Stimulated activated CD8-positive, alpha-beta memory T cell treated with anti-CD3 and anti-CD28 coated beads, Interleukin-2, amount 100 ng/mL, for 48 hours (primary cell): ENCODE measurements around the gene SLC38A10.

ENCODE experiments used
- DNase-seq, 2 donors: peaks; one replicate each; pipeline ENCODE4 v3.0.0-alpha.2; 2020; ENCODE audit warnings: low read depth in 2 of 2

SLC38A10 gene

DNA sequence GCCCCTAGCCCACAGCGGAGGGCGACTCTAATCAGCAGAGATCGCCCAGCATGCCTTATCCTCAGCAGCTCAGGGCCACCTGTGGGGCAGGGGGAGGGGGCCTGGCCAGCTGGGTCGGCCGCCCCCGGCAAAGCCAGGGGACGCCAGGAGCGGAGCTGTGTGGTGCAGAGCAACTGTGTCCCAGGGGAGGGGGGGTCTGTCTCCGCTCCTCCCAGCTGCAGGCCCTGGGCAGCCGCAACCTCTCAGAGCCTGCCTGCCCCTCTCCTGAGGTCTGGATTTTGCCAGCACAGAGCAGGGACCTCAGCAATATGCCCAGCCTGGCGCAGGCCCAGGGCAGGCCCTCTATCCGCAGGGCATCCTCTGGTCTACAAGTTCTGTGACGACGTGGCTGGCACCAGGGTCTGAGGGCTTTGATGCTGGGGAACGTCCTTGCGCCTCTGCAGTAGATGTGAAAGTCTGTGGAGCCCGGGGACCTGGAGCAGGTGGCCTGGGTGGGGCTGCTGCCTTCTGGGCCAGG, 36.5 kb upstream of the SLC38A10 start:
- no peak for DNase-seq

- no peak for DNase-seq
Observed at GRCh38 chr17:81330884-81331245, 35.8 kb upstream of the SLC38A10 start.

DNA sequence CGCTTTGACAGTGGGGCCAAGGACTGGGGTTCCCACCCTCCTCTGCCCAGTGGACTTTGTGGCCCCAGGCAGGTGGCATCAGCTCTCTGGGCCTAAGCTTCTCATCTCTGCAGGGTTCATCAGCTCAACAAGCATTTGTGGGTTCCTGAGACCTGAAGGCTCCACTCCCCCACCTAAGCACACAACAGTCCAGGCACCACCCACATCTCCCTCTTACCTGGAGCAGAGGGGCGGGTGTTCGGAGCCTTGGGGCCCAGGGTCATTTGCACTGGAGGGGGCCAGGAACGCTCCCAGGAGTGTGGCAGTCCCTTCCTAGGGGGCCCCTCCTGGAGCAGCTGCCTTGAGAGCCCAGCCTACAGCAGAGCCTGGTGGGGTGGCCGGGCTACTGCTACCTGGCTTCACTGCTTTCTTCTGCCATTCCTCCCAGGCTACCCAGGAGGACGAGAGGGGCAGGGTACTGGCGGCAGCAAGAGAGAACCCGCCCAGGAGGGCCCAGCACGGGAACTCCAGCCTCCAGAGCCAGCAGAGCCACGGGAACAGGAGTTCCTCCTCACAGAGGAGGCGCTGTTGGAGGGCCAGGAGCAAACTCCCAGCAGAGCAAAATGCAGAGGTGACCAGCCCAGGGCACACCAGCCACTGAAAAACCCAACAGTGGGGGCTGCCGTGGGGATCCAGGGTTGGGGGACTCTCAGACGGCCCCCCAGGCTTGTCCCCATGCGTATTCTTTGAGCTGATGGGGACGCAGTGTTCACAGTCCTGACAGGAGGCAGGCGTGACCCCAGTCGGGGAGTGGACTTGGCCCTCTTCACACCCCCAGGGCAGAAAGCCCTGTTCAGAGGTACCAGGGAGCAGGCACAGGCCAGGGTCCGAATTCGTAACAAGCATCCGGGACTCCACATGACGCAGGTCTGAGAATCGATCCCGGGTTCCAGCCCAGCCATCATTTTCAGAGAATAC, 35.1 kb upstream of the SLC38A10 start:
- no peak for DNase-seq

GRCh38 chr17:81328978-81329926, 34.1 kb upstream of the SLC38A10 start:
- DNase-seq, result no peak

DNA sequence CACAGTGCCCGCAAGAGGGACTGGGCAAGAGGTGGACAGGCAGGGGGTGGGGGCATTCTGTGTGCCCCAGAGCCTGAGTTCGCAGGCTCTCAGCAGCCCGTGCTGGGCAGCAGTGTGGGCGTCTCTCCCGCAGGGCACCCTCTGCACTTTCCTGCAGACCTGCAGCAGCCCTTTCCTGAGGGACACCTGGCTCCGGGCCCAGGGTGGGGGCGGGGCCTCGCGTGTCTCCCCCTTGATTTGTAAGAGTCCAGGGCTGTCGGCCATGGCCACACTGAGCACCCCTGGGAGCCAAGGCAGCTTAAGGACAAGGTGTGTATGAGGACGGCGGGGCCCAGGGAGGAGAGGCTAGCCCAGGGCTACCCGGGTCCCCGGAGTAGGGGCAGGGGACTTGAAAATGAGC, 33.4 kb upstream of the SLC38A10 start:
- no peak for DNase-seq

GRCh38 chr17:81325714-81326358, 30.7 kb upstream of the SLC38A10 start:
- DNase-seq, result no peak

DNA sequence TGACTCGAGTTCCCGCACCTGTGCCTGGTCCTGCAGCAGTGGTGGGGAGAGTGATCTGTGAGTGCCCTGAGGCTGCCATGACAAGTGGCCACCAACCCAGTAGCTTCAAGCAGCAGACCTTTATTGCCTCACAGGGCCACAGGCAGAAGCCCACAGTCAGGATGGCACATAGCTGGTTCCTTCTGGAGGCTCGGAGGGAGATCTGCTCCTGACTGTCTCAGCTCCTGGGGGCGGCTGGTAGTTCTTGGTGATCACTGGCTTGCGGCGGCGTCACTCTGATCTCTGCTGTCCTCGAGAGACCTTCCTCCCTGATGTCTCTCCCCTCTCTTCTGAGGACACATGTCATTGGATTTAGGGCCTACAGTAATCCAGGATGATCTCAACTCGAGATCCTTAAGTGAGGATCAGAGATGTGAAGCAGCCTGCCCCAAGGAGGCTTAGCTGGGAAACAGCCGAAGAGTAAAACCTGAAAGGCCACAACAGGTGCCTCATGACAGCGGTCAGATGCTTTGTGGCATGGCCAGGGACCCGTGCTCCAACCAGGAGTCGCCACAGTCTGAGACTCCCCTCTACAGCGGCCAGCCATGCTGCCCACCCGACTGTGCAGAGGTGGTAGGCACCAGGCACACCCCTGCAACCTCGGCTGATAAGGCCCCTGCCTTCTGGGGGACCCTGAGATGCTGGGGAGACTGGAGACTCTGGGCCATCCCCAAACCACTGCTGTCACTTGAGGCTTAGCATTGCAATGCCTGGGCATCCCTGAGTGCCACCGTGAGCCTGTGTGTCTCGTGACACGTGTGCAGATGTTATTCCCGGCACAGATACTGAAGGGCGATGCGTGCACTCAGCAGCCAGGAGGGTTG, 30.0 kb upstream of the SLC38A10 start:
- DNase-seq, result no peak

DNA sequence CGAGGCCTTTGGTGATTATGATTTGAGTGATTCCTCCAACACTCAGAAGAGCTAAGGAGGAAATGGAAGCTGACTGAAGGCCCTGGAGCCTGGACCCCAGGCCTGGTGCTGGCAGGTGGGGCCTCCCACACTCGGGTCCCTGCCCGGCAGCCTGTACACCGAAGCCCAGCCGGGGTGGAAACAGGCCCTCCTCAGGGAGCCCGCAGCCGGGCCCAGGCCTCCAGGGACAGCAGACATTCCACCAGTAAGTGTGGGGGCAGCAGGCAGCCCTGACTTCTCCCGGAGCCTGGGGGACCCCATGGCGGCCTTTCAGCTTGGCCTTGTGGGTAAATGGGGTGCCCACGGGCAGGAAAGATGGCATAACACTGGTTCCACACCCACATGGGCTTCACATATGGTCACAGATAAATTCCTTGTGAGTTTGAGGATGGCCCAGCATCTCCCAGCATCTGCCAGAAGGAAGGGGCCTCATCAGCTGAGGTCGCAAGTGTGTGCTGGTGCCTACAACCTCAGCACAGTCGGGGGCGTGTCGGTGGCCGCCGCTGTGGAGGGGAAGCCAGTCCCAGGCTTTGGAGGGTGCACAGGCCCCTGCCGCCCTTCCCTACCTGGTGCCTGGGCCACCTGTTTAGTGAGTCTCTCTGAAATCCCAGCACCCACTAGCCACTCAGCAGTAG, 29.2 kb upstream of the SLC38A10 start:
- no peak for DNase-seq

GRCh38 chr17:81323411-81323868, 28.3 kb upstream of the SLC38A10 start:
- no peak for DNase-seq

- DNase-seq, result no peak
Observed at GRCh38 chr17:81323083-81323369, 27.9 kb upstream of the SLC38A10 start.

DNA sequence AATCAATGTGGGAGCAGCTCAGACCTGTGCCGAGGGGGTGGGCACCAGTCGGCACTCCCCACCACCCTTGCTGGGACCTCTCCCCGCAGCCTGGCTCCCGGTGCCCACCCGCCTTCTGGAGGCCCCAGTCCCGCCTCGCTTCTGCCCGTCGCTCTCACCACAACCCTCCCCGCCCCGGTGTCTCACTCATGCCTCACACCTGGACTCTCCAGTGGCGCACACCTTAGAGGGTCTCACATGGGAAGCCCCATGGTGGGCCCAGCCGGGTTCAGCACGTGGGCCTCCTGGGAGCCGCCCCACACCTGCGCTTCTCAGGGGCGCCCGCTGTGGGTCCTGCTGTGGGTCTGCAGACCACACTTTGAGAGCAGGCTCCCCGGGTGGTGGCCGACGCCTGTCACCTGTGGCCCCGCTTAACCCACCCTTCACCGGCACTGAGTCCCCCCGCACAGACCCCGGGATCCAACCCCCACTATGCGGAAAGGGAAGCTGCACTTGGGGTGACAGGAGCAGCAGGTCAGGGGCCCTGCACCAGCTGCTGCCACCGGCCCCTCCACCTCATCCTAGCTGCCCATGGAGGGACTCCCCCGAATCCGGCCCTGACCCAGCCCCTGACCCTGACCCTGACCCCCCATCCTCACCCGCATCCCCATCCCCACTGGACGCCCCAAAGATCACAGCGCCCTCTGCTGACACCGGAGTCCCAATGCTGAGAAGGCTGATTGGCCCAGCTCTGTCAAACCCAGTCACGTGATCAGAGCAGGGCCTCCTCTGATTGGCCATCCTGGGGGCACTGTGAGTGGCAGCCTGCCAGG, 27.4 kb upstream of the SLC38A10 start:
- peak; percentile 21 to 49 for DNase-seq

DNA sequence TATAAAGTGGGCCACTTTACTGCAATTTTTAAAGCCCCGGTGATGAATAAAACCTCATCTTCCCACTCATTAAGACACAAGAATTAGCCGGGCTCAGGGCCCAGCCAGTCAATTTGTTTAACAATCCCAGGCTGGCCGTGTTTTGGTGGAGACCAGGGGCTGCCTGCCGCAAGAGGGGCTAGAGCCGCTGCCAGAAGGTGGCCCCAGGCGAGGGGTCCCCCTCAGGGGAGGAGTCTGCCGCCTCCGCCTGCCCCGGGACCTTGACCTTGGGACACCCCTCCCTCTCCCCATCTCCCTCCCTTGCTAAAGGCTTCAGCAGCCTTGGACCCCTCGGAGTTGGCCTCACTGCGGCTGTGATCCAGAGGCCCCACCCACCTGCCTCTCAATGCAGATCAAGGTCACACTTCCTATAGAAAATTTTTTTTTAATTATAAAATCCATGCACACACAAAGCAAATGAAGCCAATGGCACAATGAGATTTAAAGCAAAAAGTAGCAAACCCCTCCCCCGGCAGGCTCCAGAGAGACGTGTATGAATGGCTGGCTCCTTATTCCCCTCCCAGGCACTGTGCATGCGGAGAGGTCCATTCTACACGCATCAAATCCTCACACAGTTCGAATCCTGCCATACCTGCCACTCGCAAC, 23.0 kb upstream of the SLC38A10 start:
- no peak for DNase-seq

DNA sequence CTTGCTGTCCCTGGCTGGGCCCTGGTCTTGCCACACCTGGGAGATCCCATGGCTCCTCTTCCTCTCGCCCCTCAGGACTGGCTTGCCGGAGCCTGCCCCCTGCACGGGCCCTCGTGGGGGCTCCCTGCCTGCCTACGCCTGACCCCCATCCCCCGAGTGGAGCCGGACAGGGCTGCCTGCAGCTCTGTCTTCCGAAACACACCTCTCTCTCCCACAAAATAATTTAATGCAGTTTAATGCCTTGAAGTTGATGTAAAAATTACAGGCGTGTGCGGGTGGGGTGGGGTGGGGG, 22.4 kb upstream of the SLC38A10 start:
- DNase-seq, result no peak

GRCh38 chr17:81315885-81316391, 20.8 kb upstream of the SLC38A10 start:
- no peak for DNase-seq

DNA sequence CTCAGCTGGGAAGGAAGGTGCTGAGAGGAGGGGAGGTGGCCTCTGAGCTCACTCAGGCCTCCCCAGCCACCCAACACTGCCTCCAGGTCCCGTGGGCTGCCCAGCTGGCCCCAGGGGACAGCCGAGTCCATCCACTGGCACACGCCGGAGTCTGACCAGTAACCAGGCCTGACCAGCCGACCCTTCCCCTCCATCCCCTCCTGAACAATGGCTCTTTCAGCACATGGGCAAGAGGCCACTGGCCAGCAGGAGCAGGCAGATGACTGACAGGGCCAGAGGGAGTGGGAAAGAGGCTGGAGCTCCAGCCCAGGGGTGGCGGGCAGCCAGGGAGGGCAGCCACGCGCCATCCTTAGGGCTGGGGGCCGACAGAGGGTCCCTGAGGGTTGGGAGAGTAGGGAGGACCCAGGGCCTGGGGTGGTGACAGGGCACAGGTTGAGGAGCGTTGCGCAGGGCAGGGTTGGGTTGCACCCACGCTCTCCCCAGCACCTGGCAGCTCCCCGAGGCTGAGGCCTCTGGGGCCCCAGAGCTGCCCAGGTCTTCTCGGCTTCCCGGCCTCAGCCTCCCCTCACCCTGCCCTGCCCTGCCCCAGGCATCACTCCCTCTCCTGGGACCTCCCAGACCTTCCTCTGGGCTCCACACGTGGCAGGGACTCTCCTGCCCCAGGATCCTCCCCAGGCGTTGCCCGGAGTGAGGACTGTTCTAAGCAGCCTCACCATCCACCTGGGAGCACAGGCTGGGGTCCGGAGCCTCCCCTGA, 20.2 kb upstream of the SLC38A10 start:
- DNase-seq, result no peak

GRCh38 chr17:81314398-81315081, 19.4 kb upstream of the SLC38A10 start:
- DNase-seq, result no peak

- DNase-seq, result no peak
Observed at GRCh38 chr17:81313776-81314397, 18.8 kb upstream of the SLC38A10 start.
